OCI-LY3 (cell line): Measurements from ENCODE around the gene SFXN5.

Experiments
- H2AFZ ChIP-seq: fragments of 200-600, 300-600 bp; shearing (Covaris generic); 2 replicates; pipeline ENCODE4 v1.6.0; 2014; ENCODE audit warnings: antibody characterized with exemption, low read depth, low read length
- H3K27ac ChIP-seq: fragments of 200-600, 300-600 bp; sonication (generic); 2 replicates; pipeline ENCODE4 v1.5.1; 2014; ENCODE audit warnings: mild to moderate bottlenecking, low read length, moderate library complexity, mixed read lengths
- H3K27me3 ChIP-seq: fragments of 200-600, 300-600 bp; sonication (generic); 2 replicates; pipeline ENCODE4 v1.6.1; 2014; ENCODE audit warnings: low read depth, low read length, mixed read lengths
- H3K36me3 ChIP-seq: fragments of 200-600, 300-600 bp; sonication (generic); replicated peaks from 2 replicates; pipeline ENCODE3; 2014; ENCODE audit warnings: low read depth, low read length, mixed read lengths
- H3K4me1 ChIP-seq: fragments of 300-600, 200-600 bp; sonication (generic); 2 replicates; pipeline ENCODE4 v1.6.1; 2014; ENCODE audit warnings: low read length, mixed read lengths
- H3K4me2 ChIP-seq: fragments of 200-600, 300-600 bp; sonication (generic); 2 replicates; pipeline ENCODE4 v1.6.1; 2014; ENCODE audit warnings: low read length, mixed read lengths
- H3K4me3 ChIP-seq: fragments of 300-600, 200-600 bp; sonication (generic); 2 replicates; pipeline ENCODE4 v1.5.1; 2014; ENCODE audit warnings: antibody characterized with exemption, mild to moderate bottlenecking, low read length, moderate library complexity
- H3K79me2 ChIP-seq: fragments of 300-600, 200-600 bp; shearing (Covaris generic); 2 replicates; pipeline ENCODE4 v1.6.1; 2014; ENCODE audit warnings: mild to moderate bottlenecking, low read length, mixed read lengths
- H3K9ac ChIP-seq: fragments of 300-600, 200-600 bp; shearing (Covaris generic); 2 replicates; pipeline ENCODE4 v1.6.0; 2014; ENCODE audit warnings: mild to moderate bottlenecking, low read length, moderate library complexity
- H3K9me3 ChIP-seq: fragments of 200-600, 300-600 bp; shearing (Covaris generic); 2 replicates; pipeline ENCODE4 v1.6.1; 2014; ENCODE audit warnings: low read length, mixed read lengths; ENCODE audit not compliant: insufficient read depth
- H4K20me1 ChIP-seq: fragments of 200-600, 300-600 bp; sonication (generic); 2 replicates; pipeline ENCODE4 v1.6.1; 2016; ENCODE audit warnings: low read length, mixed read lengths; ENCODE audit not compliant: insufficient read depth
- CTCF ChIP-seq: fragments of 200-600, 300-600 bp; sonication (generic); IDR thresholded peaks from 2 replicates; pipeline ENCODE4 v1.5.1; 2014; ENCODE audit warnings: antibody characterized with exemption, low read length, low read depth
- EZH2phosphoT487 ChIP-seq: fragments of 200-600 bp; shearing (Covaris generic); IDR thresholded peaks from 2 replicates; pipeline ENCODE4 v1.6.1; 2018; ENCODE audit warnings: antibody characterized with exemption, mixed run types, low read depth

The SFXN5 gene

DNA sequence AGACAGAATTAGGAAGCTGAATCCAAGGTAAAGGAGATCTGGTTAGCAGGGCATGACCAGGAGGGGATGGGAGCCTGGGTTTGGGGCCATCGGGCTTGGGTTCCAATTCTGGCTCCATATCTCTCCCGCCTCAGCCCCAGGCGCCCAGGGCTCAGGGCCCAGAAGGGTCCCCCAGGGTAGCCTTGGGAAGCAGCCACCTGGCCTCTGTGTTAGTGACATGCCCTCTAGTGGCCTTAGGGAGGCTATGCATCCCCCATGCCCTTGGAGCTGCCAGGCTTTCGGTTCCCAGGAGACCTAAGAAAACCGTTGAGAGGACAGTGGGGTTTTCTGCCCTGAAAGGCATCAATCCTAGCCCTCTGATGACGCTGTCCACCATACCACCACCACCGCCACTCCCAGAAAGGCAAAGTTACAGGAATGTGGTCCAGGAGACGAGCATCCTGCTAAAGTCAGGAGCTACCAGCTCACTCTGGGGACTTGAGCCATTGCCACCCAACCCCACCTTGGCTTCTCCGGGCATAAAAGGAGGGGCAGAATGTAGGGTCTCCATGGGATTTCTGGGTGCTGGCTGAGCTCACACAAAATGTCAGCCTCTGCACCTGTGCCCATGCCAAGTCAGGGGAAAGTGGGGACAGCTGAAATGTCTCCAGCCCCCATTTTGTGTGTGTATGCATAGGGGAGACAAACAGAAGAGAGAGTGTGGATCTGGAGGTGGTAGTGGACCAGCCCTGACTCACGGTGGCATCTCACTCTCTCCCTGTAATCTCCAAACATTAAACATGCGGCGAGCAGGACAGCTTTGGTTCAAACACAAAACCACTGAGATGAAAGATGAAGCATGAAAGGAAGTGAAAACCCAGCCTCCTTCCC is 97.7 kb downstream of the SFXN5 start:
- no peak overlapping the region for H3K4me3 ChIP-seq
- peaks cover 12% of the 10 kb centered on the region for H3K27me3 ChIP-seq
- no peak overlapping the region for H3K4me2 ChIP-seq
- H3K9me3 ChIP-seq: no peaks in the 10 kb centered on the region
- H3K79me2 ChIP-seq: no peaks in the 10 kb centered on the region
- TF ChIP-seq EZH2phosphoT487 (no peak), CTCF (peak; percentile 81)
- no peak overlapping the region for H3K27ac ChIP-seq
- H4K20me1 ChIP-seq: no peaks in the 10 kb centered on the region
- no peak overlapping the region for H3K9ac ChIP-seq
- peaks cover 9% of the 10 kb centered on the region for H3K4me1 ChIP-seq
- H3K36me3 ChIP-seq: no peaks in the 10 kb centered on the region
- H2AFZ ChIP-seq: no peak overlapping the region

DNA sequence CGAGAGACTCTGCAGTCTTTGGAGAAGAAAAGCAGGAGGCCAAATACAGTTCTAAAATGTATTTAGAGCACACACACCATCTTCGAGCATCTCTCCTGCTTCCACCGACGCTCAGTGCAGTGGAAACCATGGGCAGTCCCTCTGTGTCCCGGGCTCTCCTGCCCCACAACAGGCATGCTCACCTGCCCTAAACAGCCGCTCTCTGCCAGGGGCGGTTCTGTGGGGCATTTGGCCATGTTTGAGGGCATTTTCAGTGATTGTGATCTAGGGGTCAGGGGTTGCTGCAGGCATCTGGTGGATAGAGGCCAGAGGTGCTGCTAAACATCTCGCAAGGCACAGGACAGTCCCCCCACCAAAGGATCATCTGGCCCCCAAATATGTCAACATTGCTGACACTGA is 98.4 kb downstream of the SFXN5 start:
- H2AFZ ChIP-seq: no peak overlapping the region
- H3K9ac ChIP-seq: no peak overlapping the region
- peaks cover 12% of the 10 kb centered on the region for H3K27me3 ChIP-seq
- H3K4me2 ChIP-seq: no peak overlapping the region
- H4K20me1 ChIP-seq: no peaks in the 10 kb centered on the region
- no peak overlapping the region for H3K4me3 ChIP-seq
- peaks cover 9% of the 10 kb centered on the region for H3K4me1 ChIP-seq
- no peaks in the 10 kb centered on the region for H3K36me3 ChIP-seq
- H3K79me2 ChIP-seq: no peaks in the 10 kb centered on the region
- no peaks in the 10 kb centered on the region for H3K9me3 ChIP-seq
- no peak for TF ChIP-seq EZH2phosphoT487
- no peak for TF ChIP-seq CTCF
- H3K27ac ChIP-seq: no peak overlapping the region

- Histone ChIP-seq H3K9me3 (no peaks in the 10 kb centered on the region), H3K4me2 (no peak overlapping the region), H3K27ac (no peak overlapping the region)
Measured at GRCh38 chr2:72972352-72973136, 99.0 kb downstream of the SFXN5 start.

More at GRCh38 chr2:72972352-72973136, 99.0 kb downstream of the SFXN5 start:
- TF ChIP-seq CTCF (no peak), EZH2phosphoT487 (no peak)
- no peak overlapping the region for H2AFZ ChIP-seq
- peaks cover 9% of the 10 kb centered on the region for H3K4me1 ChIP-seq
- no peak overlapping the region for H3K9ac ChIP-seq
- no peak overlapping the region for H3K4me3 ChIP-seq
- H4K20me1 ChIP-seq: no peaks in the 10 kb centered on the region
- no peaks in the 10 kb centered on the region for H3K36me3 ChIP-seq
- H3K79me2 ChIP-seq: no peaks in the 10 kb centered on the region
- H3K27me3 ChIP-seq: peaks cover 12% of the 10 kb centered on the region
